KBM-7 (cell line): ENCODE measurements around the gene TENT4B.
"Not testable (repeated sequence)": the region's sequence is repeated elsewhere in the genome, so short reads cannot be mapped to it uniquely, and the experiment has no call there.

Experiments used
- DNase-seq: peaks from one replicate; pipeline ENCODE4 v3.0.0-alpha.2; 2015
- in situ Hi-C: fragments of 300-500 bp; cut with MboI; formaldehyde crosslinking; loops from 2 replicates; pipeline ENCODE4 v1.14.3; 2020; ENCODE audit warnings: low sequenced_read_pairs, low pct_unique_long_range_greater_than_20kb, mixed read lengths

The TENT4B gene

GRCh38 chr16:50219402-50219975 lies 66.4 kb downstream of the TENT4B start:
- no peak for DNase-seq
- in situ Hi-C loops = no loop called here

- DNase-seq = no peak
- in situ Hi-C loops = no loop called here
Measured at GRCh38 chr16:50224286-50224685, 71.2 kb downstream of the TENT4B start.

DNA sequence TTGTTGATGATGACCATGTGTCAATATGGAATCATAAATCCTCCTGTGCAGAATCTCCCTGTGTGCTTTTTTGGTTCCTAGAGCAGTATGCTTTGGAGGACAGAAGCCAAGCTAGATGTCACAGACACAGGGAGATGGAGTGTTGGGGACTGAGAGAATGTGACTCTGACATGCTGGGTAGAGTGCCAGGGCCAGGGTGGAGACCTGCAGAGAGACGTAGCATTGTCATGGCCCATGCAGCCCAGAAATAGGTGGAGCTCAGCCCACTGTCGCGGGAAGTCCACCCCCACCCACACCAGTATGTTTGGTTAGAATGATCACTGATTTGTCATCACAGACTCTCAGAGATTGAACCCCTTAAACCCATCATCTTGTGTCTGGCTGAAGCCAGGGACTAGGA lies 74.0 kb downstream of the TENT4B start:
- no peak for DNase-seq
- in situ Hi-C loops = no loop called here

DNA sequence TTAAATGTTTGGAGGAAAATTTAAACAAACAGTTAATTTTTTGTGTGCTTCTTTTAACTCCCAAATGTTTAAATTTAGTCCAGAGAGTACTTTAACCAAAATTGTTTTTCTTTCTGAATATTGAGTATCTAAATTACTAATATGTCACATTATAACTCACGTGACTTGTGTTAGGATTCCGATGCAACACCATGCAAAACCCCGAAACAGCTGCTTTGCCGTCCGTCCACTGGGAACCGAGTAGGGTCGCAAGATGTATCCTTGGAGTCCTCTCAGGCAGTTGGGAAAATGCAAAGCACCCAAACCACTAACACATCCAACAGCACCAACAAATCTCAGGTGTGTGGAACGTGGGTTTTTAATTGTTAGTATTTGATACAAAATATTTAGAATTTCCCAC lies 74.6 kb downstream of the TENT4B start:
- in situ Hi-C loops = no loop called here
- no peak for DNase-seq

GRCh38 chr16:50228364-50228868 lies 75.3 kb downstream of the TENT4B start:
- in situ Hi-C loops = no loop called here
- no peak for DNase-seq

GRCh38 chr16:50229149-50229726 lies 76.1 kb downstream of the TENT4B start:
- DNase-seq = peak; percentile 31
- in situ Hi-C loops = no loop called here

GRCh38 chr16:50234771-50235556 lies 81.9 kb downstream of the TENT4B start:
- in situ Hi-C loops = no loop called here
- DNase-seq = no peak

- in situ Hi-C loops = no loop called here
Measured at GRCh38 chr16:50235581-50235980, 82.5 kb downstream of the TENT4B start.

GRCh38 chr16:50238314-50238713 lies 85.2 kb downstream of the TENT4B start:
- no peak for DNase-seq
- in situ Hi-C loops = no loop called here

More at GRCh38 chr16:50235581-50235980, 82.5 kb downstream of the TENT4B start:
- DNase-seq = no peak

GRCh38 chr16:50238868-50239301 lies 85.8 kb downstream of the TENT4B start:
- DNase-seq = no peak

DNA sequence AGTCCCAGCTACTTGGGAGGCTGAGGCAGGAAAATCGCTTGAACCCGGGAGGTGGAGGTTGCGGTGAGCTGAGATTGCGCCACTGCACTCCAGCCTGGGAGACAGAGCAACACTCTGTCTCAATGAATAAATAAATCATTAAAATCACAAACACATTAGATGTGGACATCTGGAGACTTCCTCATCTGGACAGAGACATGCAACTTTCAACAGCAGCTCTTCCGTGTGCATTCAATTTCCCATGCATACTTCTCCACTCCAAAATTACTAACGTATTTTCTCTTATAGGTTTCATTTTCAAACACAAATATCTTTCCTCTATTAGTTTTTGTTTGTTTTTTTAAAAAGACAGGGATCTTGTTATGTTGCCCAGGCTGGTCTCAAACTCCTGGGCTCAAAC lies 89.9 kb downstream of the TENT4B start:
- in situ Hi-C loops, DNase-seq: not testable (repeated sequence)

More at GRCh38 chr16:50238868-50239301, 85.8 kb downstream of the TENT4B start:
- in situ Hi-C loops = no loop called here

DNA sequence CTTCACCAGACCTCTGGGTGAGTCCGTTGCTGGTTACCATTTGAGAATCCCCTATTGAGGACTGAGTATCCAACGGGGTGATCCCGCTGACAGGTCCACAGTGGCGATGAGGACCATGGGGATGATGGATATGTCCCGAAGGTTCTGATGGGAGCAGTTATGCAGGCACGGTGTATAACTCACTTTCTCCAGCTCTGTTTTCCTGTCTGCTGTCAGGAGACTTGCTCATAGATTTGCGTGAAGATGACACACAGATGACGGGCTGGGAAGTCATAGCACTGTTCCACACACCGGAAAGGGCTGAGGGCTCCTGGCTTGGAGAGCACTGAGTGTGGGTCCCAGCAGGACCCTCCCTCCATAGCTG lies 91.0 kb downstream of the TENT4B start:
- no peak for DNase-seq

GRCh38 chr16:50244504-50245416 lies 91.7 kb downstream of the TENT4B start:
- no peak for DNase-seq
- in situ Hi-C loops = no loop called here

More for the DNA sequence above, 91.0 kb downstream of the TENT4B start:
- in situ Hi-C loops = no loop called here

- DNase-seq = peak; percentile 60
- in situ Hi-C loops = no loop called here
Measured at GRCh38 chr16:50245417-50246298, 92.6 kb downstream of the TENT4B start.

- peak; percentile 65 for DNase-seq
- in situ Hi-C loops = no loop called here
Measured at GRCh38 chr16:50246299-50247122, 93.4 kb downstream of the TENT4B start.

- DNase-seq = no peak
- in situ Hi-C loops = no loop called here
Measured at GRCh38 chr16:50247123-50247905, 94.2 kb downstream of the TENT4B start.
